Type B pancreatic cell (in vitro differentiated cells): ENCODE results near the gene ABHD3. TPM values are rescaled to one million over a fixed set of nuclear protein-coding genes. Genes with fewer than 3 reads are reported as not detected.

Source experiments
- DNase-seq: peaks from one replicate; pipeline ENCODE4 v3.0.0; 2021; ENCODE audit warnings: mixed read lengths; ENCODE audit not compliant: unreplicated experiment; ENCODE audit errors: extremely low spot score
- H3K27ac Mint-ChIP-seq: 2 replicates; pipeline ENCODE4 v1.8.0; 2021; ENCODE audit warnings: mild to moderate bottlenecking, mixed read lengths
- H3K27me3 Mint-ChIP-seq: 2 replicates; pipeline ENCODE4 v1.8.0; 2021; ENCODE audit warnings: mixed read lengths
- H3K36me3 Mint-ChIP-seq: 2 replicates; pipeline ENCODE4 v1.8.0; 2021; ENCODE audit warnings: mixed read lengths
- H3K4me1 Mint-ChIP-seq: one replicate; pipeline ENCODE4 v1.8.0; 2021; ENCODE audit warnings: mixed read lengths; ENCODE audit not compliant: unreplicated experiment
- H3K4me3 Mint-ChIP-seq: 2 replicates; pipeline ENCODE4 v1.8.0; 2021; ENCODE audit warnings: mild to moderate bottlenecking, mixed read lengths
- H3K9me3 Mint-ChIP-seq: 2 replicates; pipeline ENCODE4 v1.8.0; 2021; ENCODE audit warnings: mixed read lengths
- CTCF ChIP-seq: fragments of 200-600 bp; sonication (generic); conservative IDR thresholded peaks from 2 replicates; pipeline ENCODE4 v1.5.0; 2021; ENCODE audit warnings: antibody characterized with exemption, mild to moderate bottlenecking
- total RNA-seq: library from RNA; stranded (reverse); gene quantifications from 2 replicates; pipeline ENCODE4 v1.2.1, GENCODE V29; 2021; ENCODE audit warnings: low replicate concordance

The ABHD3 gene
- total RNA-seq, 1 donor from 2014 or later: 23.2 TPM

DNA sequence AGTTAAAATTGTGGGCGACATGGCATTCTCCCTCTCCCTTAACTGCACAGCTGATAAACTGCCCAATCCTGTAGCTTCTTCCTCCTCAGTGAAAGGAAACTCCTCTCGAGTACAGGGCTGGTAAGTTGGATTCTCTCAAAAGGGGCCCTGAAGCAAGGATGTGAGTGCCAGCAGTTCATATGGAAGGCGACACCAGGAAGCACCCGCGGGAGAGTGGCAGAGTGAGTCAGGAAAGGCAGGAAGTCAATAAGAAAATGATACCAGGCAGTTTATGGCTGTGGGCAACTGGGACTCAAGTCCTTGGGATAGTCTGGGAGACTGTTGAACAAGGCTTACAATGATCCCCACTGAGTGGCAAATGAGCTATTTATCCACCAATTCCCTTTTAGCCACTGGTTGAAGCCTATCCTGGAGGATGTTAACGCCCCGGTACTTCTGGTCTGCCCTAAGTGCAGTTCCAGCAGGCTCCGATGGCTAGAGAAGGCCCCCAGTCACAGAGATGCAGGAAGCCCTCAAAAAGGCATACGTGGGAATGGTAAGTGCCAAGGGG, 34.8 kb downstream of the ABHD3 start:
- H3K9me3 Mint-ChIP-seq: no peaks in the 10 kb centered on the region
- no peak overlapping the region for H3K4me3 Mint-ChIP-seq
- H3K27ac Mint-ChIP-seq: peak overlapping the region; percentile 12
- no peak for TF ChIP-seq CTCF
- peaks cover 6% of the 10 kb centered on the region for H3K4me1 Mint-ChIP-seq
- DNase-seq: no peak
- peaks cover 3% of the 10 kb centered on the region for H3K36me3 Mint-ChIP-seq
- no peaks in the 10 kb centered on the region for H3K27me3 Mint-ChIP-seq

DNA sequence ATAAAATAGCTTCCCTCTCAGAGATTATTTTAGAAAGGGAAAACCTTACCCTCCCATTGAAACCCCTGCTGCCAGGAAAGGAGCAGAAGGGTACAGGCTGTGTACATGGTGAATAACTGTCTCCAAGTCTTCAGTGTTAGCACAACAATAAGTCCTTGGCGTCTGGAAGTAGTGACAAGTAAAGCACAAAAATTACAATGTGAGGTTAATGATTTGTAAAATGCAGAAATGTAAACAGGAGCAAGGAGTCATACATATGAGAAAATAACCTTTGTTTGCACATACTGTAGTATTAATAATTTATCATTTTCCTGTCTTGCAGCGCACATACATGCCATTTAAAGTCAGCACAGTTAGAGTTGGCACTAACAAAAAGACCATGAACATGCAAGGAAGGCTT, 40.5 kb downstream of the ABHD3 start:
- H3K27me3 Mint-ChIP-seq: no peaks in the 10 kb centered on the region
- no peaks in the 10 kb centered on the region for H3K9me3 Mint-ChIP-seq
- no peak for DNase-seq
- no peak overlapping the region for H3K27ac Mint-ChIP-seq
- H3K4me1 Mint-ChIP-seq: no peaks in the 10 kb centered on the region
- no peak overlapping the region for H3K4me3 Mint-ChIP-seq
- H3K36me3 Mint-ChIP-seq: peaks cover 3% of the 10 kb centered on the region
- TF ChIP-seq CTCF: no peak

DNA sequence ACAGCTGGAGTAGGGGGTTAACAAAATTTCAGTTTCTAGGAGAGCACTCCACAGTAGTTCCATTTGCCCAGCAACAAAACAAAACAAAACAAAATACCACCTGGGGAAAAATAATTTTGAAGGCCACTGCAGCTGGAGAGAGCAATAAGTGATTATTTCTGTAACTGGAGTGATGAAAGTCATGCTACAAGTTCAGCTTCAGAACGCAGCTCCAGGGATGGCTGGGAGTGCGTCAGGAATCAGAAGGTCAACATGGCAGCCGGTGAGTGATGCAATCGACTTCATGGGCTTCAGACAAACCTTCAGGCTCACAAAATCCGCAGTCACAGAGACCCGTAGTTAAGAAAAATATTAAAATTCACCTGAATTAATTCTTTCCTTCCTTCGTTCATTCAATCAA, 41.0 kb downstream of the ABHD3 start:
- Mint-ChIP-seq H3K36me3 (peaks cover 3% of the 10 kb centered on the region), H3K9me3 (no peaks in the 10 kb centered on the region), H3K27me3 (no peaks in the 10 kb centered on the region), H3K4me3 (no peak overlapping the region), H3K4me1 (no peaks in the 10 kb centered on the region), H3K27ac (no peak overlapping the region)
- no peak for TF ChIP-seq CTCF
- no peak for DNase-seq

DNA sequence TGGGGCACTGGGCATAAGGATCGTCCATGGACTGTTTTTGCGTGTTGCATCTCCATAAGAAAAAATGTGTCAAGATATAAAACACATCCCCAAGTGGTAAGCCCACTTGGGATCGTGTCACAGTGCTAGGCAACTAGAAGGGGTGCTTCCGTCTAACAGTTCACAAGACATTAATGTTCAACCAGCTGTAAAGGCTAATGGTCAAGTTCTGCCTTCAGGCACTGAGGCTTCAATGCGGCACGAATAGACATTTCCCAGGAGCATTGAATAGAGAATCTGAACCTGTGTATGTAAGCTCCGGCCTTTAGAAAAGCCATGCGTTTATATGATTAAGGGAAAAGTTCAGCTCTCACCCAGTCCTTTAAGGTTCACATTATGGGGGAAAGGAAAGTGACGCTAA, 42.0 kb downstream of the ABHD3 start:
- Mint-ChIP-seq H3K4me1 (no peaks in the 10 kb centered on the region), H3K4me3 (no peak overlapping the region), H3K27ac (no peak overlapping the region), H3K27me3 (no peaks in the 10 kb centered on the region), H3K9me3 (no peaks in the 10 kb centered on the region), H3K36me3 (peaks cover 3% of the 10 kb centered on the region)
- no peak for TF ChIP-seq CTCF
- DNase-seq: peak; percentile 11

- Mint-ChIP-seq H3K27me3 (no peaks in the 10 kb centered on the region), H3K4me3 (no peak overlapping the region), H3K36me3 (peaks cover 6% of the 10 kb centered on the region), H3K4me1 (no peaks in the 10 kb centered on the region), H3K9me3 (no peaks in the 10 kb centered on the region), H3K27ac (no peak overlapping the region)
- DNase-seq: no peak
- TF ChIP-seq CTCF: no peak
These were observed 44.5 kb downstream of the ABHD3 start for GRCh38 chr18:21660078-21660477.

- H3K4me3 Mint-ChIP-seq: no peak overlapping the region
- no peak for DNase-seq
- H3K27ac Mint-ChIP-seq: no peak overlapping the region
- H3K9me3 Mint-ChIP-seq: no peaks in the 10 kb centered on the region
- no peaks in the 10 kb centered on the region for H3K4me1 Mint-ChIP-seq
- H3K27me3 Mint-ChIP-seq: no peaks in the 10 kb centered on the region
- no peak for TF ChIP-seq CTCF
- H3K36me3 Mint-ChIP-seq: peaks cover 10% of the 10 kb centered on the region
These were observed 48.2 kb downstream of the ABHD3 start for GRCh38 chr18:21656402-21656801.
